Skin of body (tissue), 2 donors: ENCODE data around the gene C14orf119. TPM values are rescaled to one million over a fixed set of nuclear protein-coding genes. Genes with fewer than 3 reads are reported as not detected.

Experiments used
- DNase-seq: peaks from one replicate; lab custom pipeline; 2025; lab: John Stamatoyannopoulos, UW
- total RNA-seq: library from RNA; depleted of rRNA; stranded (reverse); fragments of >200 nt; gene quantifications from one replicate; pipeline ENCODE4 v1.2.3, GENCODE V29; 2014

C14orf119 gene
- total RNA-seq, 1 donor from 2014 or later: 30.8 TPM

DNA sequence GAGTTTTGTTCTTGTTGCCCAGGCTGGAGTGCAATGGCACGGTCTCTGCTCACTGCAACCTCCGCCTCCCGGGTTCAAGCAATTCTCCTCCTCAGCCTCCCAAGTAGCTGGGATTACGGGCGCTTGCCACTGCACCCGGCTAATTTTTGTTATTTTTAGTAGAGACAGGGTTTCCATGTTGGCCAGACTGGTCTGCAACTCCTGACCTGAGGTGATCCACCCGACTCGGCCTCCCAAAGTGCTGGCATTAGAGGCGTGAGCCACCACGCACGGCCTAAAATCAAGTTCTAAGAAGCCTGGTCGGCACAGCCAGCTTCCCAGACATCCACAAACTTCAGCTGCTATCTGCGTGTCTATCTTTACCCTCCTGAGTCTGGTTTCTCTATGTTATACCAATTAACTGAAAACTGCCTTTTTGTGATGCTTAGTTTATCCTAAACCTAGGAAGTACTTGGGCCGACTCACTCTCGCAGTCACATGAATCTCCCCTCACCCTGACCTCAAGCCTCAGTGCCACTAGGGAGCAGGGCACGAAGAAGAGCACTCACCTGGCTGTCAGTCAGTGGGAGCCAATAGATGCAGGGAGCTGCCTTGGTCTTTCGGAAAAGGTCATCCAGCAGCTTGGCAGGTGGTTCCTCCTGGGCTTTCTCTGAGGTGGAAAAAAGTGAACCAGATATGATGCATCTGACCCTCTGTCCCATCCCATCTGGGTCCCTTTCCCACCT, 34.6 kb upstream of the C14orf119 start:
- no peak for DNase-seq

- no peak for DNase-seq
Observed at GRCh38 chr14:23062002-23062401, 33.3 kb upstream of the C14orf119 start.

DNA sequence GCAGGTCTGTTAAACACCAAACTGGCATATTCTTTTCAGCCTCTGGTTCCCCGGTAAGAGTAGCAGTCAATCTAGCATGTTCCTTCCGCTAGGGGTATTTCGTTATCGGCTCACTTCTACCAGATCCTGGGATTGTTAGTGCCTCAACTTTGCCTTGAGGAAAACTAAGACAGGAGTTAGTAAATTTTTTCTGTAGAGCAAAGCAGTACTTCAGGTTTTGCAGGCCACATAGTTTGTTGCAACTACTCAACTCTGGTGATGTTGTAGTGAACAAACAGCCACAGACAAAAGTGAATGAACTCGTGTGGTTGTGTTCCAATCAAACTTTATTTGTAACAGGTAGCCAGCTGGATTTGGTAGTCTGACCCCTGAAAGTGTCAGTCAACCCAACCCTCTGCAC, 31.7 kb upstream of the C14orf119 start:
- no peak for DNase-seq

GRCh38 chr14:23066368-23066767, 28.9 kb upstream of the C14orf119 start:
- no peak for DNase-seq

DNA sequence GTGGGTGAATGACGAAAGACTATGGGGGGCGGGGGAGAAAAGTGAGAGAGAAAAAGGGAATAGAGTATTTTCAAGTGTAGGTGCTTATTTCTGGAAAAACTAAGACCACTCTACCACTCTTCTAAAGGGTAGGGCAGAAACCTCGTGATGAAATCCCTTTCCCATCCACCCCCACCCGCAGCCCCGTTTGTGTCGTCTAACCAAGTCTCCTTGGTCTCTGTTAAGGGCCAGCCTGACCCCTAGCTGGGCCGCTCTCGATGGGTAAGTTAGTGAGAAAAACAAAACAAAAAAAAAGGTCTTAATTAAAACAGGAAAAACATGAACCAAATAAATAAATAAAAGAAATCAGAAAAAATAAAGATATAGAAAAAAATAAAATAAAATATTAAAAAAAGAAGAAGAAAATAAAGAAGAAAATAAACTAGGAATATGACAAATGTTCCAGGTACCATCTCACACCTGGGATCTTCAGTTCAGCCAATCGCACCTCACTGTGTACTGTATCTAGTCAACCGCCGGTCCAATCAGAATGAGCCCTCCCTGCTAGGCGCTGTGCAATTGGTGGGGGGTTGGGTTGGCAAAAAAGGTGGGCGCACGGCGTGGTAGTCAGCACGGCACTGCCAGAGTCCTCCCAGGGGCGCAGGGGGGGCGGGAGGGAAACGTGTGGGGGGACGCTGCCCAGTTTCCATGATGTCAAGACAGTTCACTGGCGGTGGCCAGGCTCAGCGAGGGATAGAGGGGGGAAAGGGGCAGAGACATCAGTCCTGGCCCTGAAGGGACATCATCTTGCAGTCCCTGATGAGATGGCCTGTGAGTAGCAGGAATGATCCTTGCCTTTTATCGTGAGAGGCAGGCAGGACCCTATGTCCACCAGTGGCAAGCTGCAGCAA, 28.2 kb upstream of the C14orf119 start:
- no peak for DNase-seq

DNA sequence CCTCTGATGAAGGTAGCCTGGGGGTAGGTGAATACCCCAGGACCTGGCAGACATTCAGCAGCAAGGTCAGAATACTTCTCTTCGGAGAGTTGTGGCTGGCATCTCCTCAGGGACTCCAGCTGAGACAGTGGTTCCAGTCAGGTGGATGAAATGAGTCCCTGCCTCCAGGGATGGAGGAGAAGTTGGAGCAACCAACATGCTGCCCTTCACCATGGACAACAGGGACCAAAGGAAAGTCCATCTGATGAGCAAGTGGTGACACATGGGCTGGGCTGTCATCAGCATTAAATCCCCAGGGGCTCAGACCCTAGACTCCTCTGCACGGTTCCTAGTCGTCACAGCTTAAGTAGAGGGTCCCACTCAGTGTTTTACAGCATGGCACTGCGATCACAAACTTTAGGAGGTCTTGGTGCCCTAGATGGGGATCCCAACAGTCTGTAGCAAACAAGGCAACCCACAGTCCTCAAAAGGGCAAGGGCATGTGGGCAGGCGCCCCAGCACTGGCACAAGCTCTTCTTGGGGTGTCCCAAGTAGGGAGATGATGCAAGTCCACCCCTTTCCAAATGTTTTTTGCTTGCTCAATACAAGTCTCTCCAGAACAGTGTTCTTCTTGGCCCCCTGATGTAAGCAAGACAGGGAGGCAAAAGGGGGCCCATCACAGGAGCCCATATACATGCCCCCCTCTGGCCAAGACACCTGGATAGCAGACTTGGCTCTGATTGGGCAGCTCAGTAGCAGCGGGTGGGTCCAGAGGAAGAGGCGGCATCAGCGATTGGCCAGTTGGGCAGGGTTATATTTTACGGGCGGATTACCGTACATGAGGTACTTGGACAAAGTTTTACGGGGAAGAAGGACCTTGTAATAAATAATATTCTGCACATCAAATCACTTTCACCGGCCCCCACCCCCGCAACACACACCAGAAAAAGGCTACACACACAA, 27.2 kb upstream of the C14orf119 start:
- no peak for DNase-seq

GRCh38 chr14:23068789-23069412, 26.4 kb upstream of the C14orf119 start:
- DNase-seq: no peak

DNA sequence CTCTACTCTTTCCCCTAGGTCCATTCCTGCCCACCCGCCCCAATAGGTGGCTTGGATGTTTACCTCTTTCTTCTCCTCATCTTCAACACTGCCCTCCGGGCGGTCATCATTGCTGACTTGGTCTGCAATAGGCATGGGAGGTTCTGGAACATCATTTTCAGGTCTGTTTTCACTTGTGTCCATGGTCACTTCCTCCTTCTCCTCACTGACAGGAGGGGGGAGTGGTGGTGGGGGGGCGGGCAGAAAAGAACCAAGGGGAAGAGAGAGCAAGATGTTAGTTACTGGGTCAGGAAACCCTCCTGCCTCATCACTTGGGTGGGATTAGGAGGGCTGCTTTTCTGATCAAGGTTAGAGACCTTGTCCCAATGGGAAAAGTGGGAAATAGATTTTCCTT, 25.9 kb upstream of the C14orf119 start:
- DNase-seq: no peak

DNA sequence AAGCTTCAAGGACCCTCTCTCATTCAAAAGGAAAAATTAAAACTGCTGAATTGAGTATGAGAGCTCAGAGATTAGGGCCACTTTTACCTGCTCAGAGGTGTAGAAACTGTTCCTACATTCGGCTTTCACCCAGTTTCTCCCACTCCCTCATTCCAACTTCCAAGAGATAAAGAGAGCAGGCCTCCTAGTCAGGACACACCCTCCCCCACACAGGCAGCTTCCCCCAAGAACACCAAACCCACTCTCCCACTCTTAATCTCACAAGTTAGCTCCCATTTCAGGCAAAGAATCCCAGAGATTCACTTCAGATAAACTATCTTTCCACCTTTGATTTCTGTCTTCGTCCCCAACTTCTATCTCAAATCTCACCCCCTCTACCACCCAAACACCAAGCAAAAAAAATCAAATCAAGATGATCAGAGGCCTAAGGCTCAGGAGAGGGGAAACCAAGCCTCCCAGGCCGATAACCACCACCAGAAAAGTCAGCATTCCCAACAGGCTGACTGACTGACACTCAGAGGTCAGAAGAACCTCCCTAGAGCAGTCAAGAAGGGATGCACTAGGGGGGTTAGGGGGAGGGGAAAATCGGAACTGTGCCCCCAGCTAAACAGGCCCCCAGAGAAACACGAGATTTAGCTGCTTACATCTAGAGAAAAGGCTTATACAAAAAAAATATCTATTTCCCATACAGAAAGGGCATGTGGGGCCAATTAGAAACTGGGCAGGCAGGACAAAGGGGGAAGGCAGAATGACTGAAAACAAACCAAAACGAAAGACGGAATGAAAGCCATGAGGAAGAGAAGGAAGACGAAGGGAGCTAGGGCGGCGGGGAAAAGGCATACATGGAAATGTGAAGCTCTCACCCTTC, 24.8 kb upstream of the C14orf119 start:
- no peak for DNase-seq

DNA sequence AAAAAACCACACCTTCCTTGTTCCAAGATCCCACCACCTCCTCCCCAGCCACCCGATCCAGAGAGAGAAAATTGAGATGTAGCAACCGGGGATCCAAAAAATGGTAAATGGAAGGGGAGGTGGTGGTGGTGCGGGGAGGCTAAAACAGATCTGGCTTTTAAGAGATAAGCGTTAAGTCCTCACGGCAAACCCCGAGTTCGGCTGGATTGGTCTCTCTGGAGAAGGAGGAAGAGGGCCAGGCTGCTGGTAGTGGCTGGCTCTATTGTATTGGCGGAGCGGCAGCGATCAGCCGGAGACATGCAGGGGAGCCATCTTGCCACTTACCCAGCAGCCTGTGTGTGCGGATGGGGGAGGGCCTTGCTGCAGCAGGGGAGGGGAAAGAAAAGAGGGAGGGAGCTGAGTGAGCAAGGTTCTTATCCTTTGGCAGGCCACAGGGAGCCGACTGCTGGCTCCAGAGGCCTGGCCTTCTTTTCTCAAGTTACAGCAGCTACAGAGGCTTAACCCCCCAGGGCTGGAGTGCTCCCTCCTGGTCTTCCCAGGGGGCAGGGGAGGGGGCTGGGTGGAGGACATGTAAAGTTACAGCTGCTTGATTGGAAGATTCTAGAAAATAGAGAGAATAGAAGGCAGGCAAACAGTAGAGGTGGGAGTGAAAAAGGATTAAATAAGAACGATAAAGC, 23.9 kb upstream of the C14orf119 start:
- DNase-seq: no peak

DNA sequence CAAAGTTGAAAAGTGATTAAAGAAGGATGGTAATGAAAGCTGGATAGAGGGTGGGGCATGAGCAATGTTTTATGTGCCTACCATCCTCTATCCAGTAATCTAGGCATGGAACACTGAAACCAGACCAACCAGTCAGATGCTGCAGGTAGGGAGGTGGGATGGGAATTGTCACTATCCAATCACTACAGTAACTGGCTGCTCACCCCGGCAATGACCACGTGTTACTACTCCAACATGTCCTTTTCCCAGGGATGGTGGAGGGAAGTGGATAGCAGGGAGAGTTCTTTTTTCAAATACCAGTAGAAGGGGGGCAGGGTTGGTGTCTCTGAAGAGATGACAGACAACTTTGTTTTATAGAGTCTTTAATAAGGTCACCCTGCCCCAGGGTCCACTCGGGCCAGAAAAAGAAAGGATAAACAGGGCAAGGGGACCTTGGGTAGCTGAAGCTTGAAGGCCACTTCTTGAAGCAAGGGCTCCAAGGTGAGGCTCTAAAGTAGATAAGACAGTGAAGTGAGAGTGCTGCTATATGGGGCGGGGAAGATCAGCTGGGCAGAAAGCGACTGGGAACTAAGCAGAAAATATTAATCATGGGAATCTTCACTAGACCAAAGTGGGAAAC, 23.3 kb upstream of the C14orf119 start:
- DNase-seq: no peak

DNA sequence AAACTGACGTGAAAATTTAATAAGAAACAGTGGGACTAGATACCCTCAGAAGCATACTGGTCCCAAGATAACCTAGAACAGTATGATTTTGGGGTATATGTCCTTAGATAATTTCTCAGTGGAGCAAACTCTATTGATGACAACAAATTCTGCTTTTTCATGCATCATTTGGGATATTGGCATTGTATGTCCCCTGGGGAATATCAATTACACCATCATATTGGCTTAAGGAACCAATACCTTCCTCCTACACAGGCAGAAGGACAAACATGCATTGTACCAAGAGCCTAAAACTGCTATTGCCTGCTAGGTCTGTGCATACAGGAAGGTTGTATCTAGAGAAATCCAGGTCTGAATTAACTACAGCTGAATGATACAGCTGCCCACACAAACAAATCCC, 20.4 kb upstream of the C14orf119 start:
- DNase-seq: no peak

DNA sequence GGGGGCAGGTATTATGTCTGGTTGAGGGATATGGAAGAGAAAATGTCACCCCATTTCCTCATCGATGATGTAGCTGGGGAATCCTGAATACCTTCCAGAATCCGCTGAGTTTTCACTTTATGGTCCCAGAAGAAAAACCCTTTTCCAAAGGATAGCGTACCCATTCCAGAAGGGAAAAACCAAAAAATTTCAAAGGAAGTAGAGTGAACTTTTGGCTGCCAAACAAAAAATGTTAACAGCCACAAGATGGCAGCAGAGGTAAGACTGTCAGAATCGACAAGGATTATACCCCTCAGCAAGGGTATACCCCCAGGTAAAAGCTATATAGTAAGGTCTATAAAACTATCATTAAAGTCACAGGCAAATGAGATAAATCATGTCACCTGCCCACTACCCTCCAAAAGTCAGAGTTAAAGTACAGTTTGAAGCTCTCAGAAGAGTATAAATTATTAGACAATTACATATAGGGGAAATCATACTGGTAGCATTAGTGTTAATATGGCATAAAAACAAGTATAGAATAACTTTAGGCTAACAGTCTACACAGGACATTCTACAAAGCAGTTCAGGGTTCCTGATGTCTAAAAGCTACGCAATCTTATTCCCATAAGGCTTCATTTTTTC, 18.4 kb upstream of the C14orf119 start:
- DNase-seq: no peak

GRCh38 chr14:23077962-23078361, 17.3 kb upstream of the C14orf119 start:
- no peak for DNase-seq

- DNase-seq: no peak
Observed at GRCh38 chr14:23078692-23079116, 16.6 kb upstream of the C14orf119 start.

- DNase-seq: no peak
Observed at GRCh38 chr14:23079716-23080115, 15.6 kb upstream of the C14orf119 start.

DNA sequence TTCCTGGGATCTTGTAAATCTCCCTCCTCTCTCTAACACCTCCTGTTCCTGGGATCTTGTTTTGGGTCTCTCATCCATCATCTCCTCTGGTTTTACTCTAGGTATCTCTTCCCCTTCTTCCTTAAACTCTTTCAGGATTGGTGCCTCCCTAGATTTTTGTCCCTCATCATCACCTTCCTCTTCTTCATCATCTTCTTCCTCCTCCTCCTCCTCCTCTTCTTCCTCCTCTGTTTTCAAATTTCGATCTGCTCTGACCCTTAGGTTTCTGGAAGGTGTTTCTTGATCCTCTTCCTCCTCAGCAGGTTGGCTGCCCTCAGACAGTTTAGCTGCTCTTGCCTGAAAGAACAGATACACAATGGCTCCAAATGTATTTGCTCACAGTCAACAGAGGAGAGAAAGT, 14.8 kb upstream of the C14orf119 start:
- DNase-seq: no peak

GRCh38 chr14:23085458-23085857, 9.8 kb upstream of the C14orf119 start:
- DNase-seq: no peak

DNA sequence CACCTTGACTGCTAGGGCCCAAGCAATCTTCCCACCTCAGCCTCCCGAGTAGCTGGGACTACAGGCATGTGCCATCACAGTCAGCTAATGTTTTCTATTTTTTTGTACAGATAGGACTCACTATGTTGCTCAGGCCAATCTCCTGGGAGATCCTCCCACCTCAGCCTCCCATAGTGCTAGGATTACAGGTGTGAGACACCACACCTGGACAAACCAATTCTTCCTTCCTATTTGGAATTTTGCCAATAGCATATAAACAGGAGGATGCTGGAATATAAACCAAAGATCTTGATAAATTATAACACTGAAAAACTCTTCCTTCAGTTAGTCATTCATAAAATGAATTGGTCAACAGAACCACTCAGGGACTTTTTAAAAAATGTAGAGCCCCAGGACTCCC, 8.7 kb upstream of the C14orf119 start:
- no peak for DNase-seq
